A673 (cell line): ENCODE results near the gene PELI2.

Experiments
- CTCF ChIP-seq: fragments of 300-800, 200-600 bp; sonication (generic); conservative IDR thresholded peaks from 2 replicates; pipeline ENCODE4 v1.5.1; 2017; ENCODE audit warnings: low read depth, mild to moderate bottlenecking, antibody characterized with exemption, low read length, moderate library complexity, mixed read lengths
- EZH2 ChIP-seq: fragments of 200-600 bp; sonication (generic); IDR thresholded peaks from 2 replicates; pipeline ENCODE4 v1.6.1; 2017; ENCODE audit warnings: borderline replicate concordance, low read depth, mild to moderate bottlenecking, mixed read lengths, antibody characterized with exemption, low read length; ENCODE audit not compliant: poor library complexity, severe bottlenecking

- no peak for TF ChIP-seq CTCF
- TF ChIP-seq EZH2 = no peak
Observed at GRCh38 chr14:56313789-56314188, 195.6 kb downstream of the PELI2 start.
